Activated naive CD8-positive, alpha-beta T cell (primary cell): Measurements from ENCODE around the gene TAS1R2.

Source experiments
- H3K27ac Mint-ChIP-seq: one replicate; pipeline ENCODE4 v1.8.0; 2021; ENCODE audit warnings: mixed read lengths
- H3K27me3 Mint-ChIP-seq: one replicate; pipeline ENCODE4 v1.8.0; 2021; ENCODE audit warnings: mixed read lengths
- H3K36me3 Mint-ChIP-seq: one replicate; pipeline ENCODE4 v1.8.0; 2021; ENCODE audit warnings: mixed read lengths
- H3K4me1 Mint-ChIP-seq: one replicate; pipeline ENCODE4 v1.8.0; 2021; ENCODE audit warnings: low read depth, mixed read lengths
- H3K4me3 Mint-ChIP-seq: one replicate; pipeline ENCODE4 v1.8.0; 2021; ENCODE audit warnings: mild to moderate bottlenecking, mixed read lengths
- H3K9me3 Mint-ChIP-seq: one replicate; pipeline ENCODE4 v1.8.0; 2021; ENCODE audit warnings: low read depth, mixed read lengths

Gene TAS1R2

GRCh38 chr1:18829671-18830070 lies 29.8 kb downstream of the TAS1R2 start:
- Mint-ChIP-seq H3K36me3 (no peaks in the 10 kb centered on the region), H3K27me3 (peaks cover 5% of the 10 kb centered on the region), H3K4me3 (no peak overlapping the region), H3K9me3 (no peaks in the 10 kb centered on the region), H3K27ac (no peak overlapping the region), H3K4me1 (no peaks in the 10 kb centered on the region)

- Mint-ChIP-seq H3K36me3 (no peaks in the 10 kb centered on the region), H3K4me3 (no peak overlapping the region), H3K4me1 (no peaks in the 10 kb centered on the region), H3K27me3 (peaks cover 5% of the 10 kb centered on the region), H3K9me3 (no peaks in the 10 kb centered on the region), H3K27ac (no peak overlapping the region)
Measured at GRCh38 chr1:18828224-18828623, 31.2 kb downstream of the TAS1R2 start.

- Mint-ChIP-seq H3K27ac (no peak overlapping the region), H3K9me3 (no peaks in the 10 kb centered on the region), H3K27me3 (peaks cover 18% of the 10 kb centered on the region), H3K36me3 (no peaks in the 10 kb centered on the region), H3K4me1 (no peaks in the 10 kb centered on the region), H3K4me3 (no peak overlapping the region)
Measured at GRCh38 chr1:18823438-18823837, 36.0 kb downstream of the TAS1R2 start.

- H3K27ac Mint-ChIP-seq: no peak overlapping the region
- H3K36me3 Mint-ChIP-seq: no peaks in the 10 kb centered on the region
- no peaks in the 10 kb centered on the region for H3K4me1 Mint-ChIP-seq
- no peak overlapping the region for H3K4me3 Mint-ChIP-seq
- no peaks in the 10 kb centered on the region for H3K9me3 Mint-ChIP-seq
- peaks cover 29% of the 10 kb centered on the region for H3K27me3 Mint-ChIP-seq
Measured at GRCh38 chr1:18820791-18821641, 38.4 kb downstream of the TAS1R2 start.

- Mint-ChIP-seq H3K27me3 (peaks cover 28% of the 10 kb centered on the region), H3K4me3 (no peak overlapping the region), H3K36me3 (no peaks in the 10 kb centered on the region), H3K4me1 (no peaks in the 10 kb centered on the region), H3K9me3 (no peaks in the 10 kb centered on the region), H3K27ac (no peak overlapping the region)
Measured at GRCh38 chr1:18819986-18820790, 39.3 kb downstream of the TAS1R2 start.

GRCh38 chr1:18819203-18819602 lies 40.3 kb downstream of the TAS1R2 start:
- Mint-ChIP-seq H3K4me1 (no peaks in the 10 kb centered on the region), H3K36me3 (no peaks in the 10 kb centered on the region), H3K27me3 (peaks cover 30% of the 10 kb centered on the region), H3K4me3 (no peak overlapping the region), H3K9me3 (no peaks in the 10 kb centered on the region), H3K27ac (no peak overlapping the region)

GRCh38 chr1:18817795-18818435 lies 41.5 kb downstream of the TAS1R2 start:
- H3K36me3 Mint-ChIP-seq: no peaks in the 10 kb centered on the region
- H3K4me3 Mint-ChIP-seq: no peak overlapping the region
- H3K4me1 Mint-ChIP-seq: no peaks in the 10 kb centered on the region
- H3K9me3 Mint-ChIP-seq: no peaks in the 10 kb centered on the region
- peaks cover 30% of the 10 kb centered on the region for H3K27me3 Mint-ChIP-seq
- H3K27ac Mint-ChIP-seq: no peak overlapping the region

GRCh38 chr1:18817316-18817715 lies 42.1 kb downstream of the TAS1R2 start:
- no peaks in the 10 kb centered on the region for H3K9me3 Mint-ChIP-seq
- no peaks in the 10 kb centered on the region for H3K4me1 Mint-ChIP-seq
- H3K27me3 Mint-ChIP-seq: peaks cover 32% of the 10 kb centered on the region
- H3K27ac Mint-ChIP-seq: no peak overlapping the region
- no peaks in the 10 kb centered on the region for H3K36me3 Mint-ChIP-seq
- H3K4me3 Mint-ChIP-seq: no peak overlapping the region

- H3K9me3 Mint-ChIP-seq: no peaks in the 10 kb centered on the region
- peaks cover 32% of the 10 kb centered on the region for H3K27me3 Mint-ChIP-seq
- no peaks in the 10 kb centered on the region for H3K4me1 Mint-ChIP-seq
- H3K36me3 Mint-ChIP-seq: no peaks in the 10 kb centered on the region
- H3K4me3 Mint-ChIP-seq: no peak overlapping the region
- H3K27ac Mint-ChIP-seq: no peak overlapping the region
Measured at GRCh38 chr1:18816808-18817207, 42.7 kb downstream of the TAS1R2 start.

- no peaks in the 10 kb centered on the region for H3K4me1 Mint-ChIP-seq
- no peaks in the 10 kb centered on the region for H3K36me3 Mint-ChIP-seq
- peaks cover 21% of the 10 kb centered on the region for H3K27me3 Mint-ChIP-seq
- H3K27ac Mint-ChIP-seq: no peak overlapping the region
- no peak overlapping the region for H3K4me3 Mint-ChIP-seq
- no peaks in the 10 kb centered on the region for H3K9me3 Mint-ChIP-seq
Measured at GRCh38 chr1:18814874-18815531, 44.5 kb downstream of the TAS1R2 start.

GRCh38 chr1:18814425-18814824 lies 45.0 kb downstream of the TAS1R2 start:
- H3K4me1 Mint-ChIP-seq: no peaks in the 10 kb centered on the region
- no peaks in the 10 kb centered on the region for H3K9me3 Mint-ChIP-seq
- no peak overlapping the region for H3K27ac Mint-ChIP-seq
- H3K27me3 Mint-ChIP-seq: peaks cover 21% of the 10 kb centered on the region
- no peak overlapping the region for H3K4me3 Mint-ChIP-seq
- no peaks in the 10 kb centered on the region for H3K36me3 Mint-ChIP-seq

- H3K4me3 Mint-ChIP-seq: no peak overlapping the region
- no peaks in the 10 kb centered on the region for H3K9me3 Mint-ChIP-seq
- no peaks in the 10 kb centered on the region for H3K36me3 Mint-ChIP-seq
- H3K27me3 Mint-ChIP-seq: peaks cover 23% of the 10 kb centered on the region
- H3K4me1 Mint-ChIP-seq: no peaks in the 10 kb centered on the region
- H3K27ac Mint-ChIP-seq: no peak overlapping the region
Measured at GRCh38 chr1:18812453-18812939, 47.0 kb downstream of the TAS1R2 start.

GRCh38 chr1:18811733-18812452 lies 47.6 kb downstream of the TAS1R2 start:
- Mint-ChIP-seq H3K4me1 (no peaks in the 10 kb centered on the region), H3K4me3 (no peak overlapping the region), H3K27me3 (peaks cover 18% of the 10 kb centered on the region), H3K27ac (no peak overlapping the region), H3K36me3 (no peaks in the 10 kb centered on the region), H3K9me3 (no peaks in the 10 kb centered on the region)
